HL-60 (cell line): ENCODE measurements around the gene NAA25.

ENCODE experiments used
- CTCF ChIP-seq: IDR thresholded peaks from one replicate; pipeline ENCODE4 v1.5.1; 2011; ENCODE audit warnings: low read length, control low read depth, inconsistent platforms; ENCODE audit not compliant: insufficient read depth
- GABPA ChIP-seq: IDR thresholded peaks from 2 replicates; pipeline ENCODE4 v1.6.1; 2012; ENCODE audit warnings: low read depth
- POLR2AphosphoS5 ChIP-seq: IDR thresholded peaks from 2 replicates; pipeline ENCODE4 v1.6.1; 2012; ENCODE audit warnings: low read depth
- TF ChIP-seq, protein P1 (sequence below): IDR thresholded peaks from 2 replicates; pipeline ENCODE4 v1.6.1; 2012; ENCODE audit warnings: low read depth; ENCODE audit not compliant: insufficient replicate concordance

- TF ChIP-seq GABPA = no peak
- no peak for TF ChIP-seq CTCF
- TF ChIP-seq, protein P1, sequence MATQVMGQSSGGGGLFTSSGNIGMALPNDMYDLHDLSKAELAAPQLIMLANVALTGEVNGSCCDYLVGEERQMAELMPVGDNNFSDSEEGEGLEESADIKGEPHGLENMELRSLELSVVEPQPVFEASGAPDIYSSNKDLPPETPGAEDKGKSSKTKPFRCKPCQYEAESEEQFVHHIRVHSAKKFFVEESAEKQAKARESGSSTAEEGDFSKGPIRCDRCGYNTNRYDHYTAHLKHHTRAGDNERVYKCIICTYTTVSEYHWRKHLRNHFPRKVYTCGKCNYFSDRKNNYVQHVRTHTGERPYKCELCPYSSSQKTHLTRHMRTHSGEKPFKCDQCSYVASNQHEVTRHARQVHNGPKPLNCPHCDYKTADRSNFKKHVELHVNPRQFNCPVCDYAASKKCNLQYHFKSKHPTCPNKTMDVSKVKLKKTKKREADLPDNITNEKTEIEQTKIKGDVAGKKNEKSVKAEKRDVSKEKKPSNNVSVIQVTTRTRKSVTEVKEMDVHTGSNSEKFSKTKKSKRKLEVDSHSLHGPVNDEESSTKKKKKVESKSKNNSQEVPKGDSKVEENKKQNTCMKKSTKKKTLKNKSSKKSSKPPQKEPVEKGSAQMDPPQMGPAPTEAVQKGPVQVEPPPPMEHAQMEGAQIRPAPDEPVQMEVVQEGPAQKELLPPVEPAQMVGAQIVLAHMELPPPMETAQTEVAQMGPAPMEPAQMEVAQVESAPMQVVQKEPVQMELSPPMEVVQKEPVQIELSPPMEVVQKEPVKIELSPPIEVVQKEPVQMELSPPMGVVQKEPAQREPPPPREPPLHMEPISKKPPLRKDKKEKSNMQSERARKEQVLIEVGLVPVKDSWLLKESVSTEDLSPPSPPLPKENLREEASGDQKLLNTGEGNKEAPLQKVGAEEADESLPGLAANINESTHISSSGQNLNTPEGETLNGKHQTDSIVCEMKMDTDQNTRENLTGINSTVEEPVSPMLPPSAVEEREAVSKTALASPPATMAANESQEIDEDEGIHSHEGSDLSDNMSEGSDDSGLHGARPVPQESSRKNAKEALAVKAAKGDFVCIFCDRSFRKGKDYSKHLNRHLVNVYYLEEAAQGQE = no peak
- TF ChIP-seq POLR2AphosphoS5 = peak; percentile 39; the same call in 1 of the 2 replicates
Observed at GRCh38 chr12:112022241-112023016, 86.2 kb downstream of the NAA25 start.
